ENCODE results near the gene CERS6. TPM values are rescaled to one million over a fixed set of nuclear protein-coding genes. Genes with fewer than 3 reads are reported as not detected.

Gene CERS6
- total and polyA plus RNA-seq, 2 experiments from 2014 or later: 40.9 to 99.1 TPM

GRCh38 chr2:168633200-168633599 is 177.1 kb downstream of the CERS6 start:
- TF ChIP-seq EZH2phosphoT487 (IDR thresholded peaks at IDR 0.05; ENCODE audit: low read depth, severe bottlenecking, unreplicated experiment) (no peak), CTCF (IDR thresholded peaks at IDR 0.05; ENCODE audit: poor library complexity) (no peak), EZH2 (IDR thresholded peaks at IDR 0.05; ENCODE audit: borderline replicate concordance) (no peak)
- Histone ChIP-seq H3K36me3 (replicated peaks; ENCODE audit: insufficient read depth, low read depth) (no peaks in the 10 kb centered on the region), H3K27me3 (no peaks in the 10 kb centered on the region), H3K27ac (peak overlapping the region; percentile 32), H3K9me3 (ENCODE audit: low read depth) (no peaks in the 10 kb centered on the region), H4K20me1 (ENCODE audit: insufficient read depth, poor library complexity, severe bottlenecking) (no peaks in the 10 kb centered on the region), H3K4me3 (no peak overlapping the region), H3K9me2 (replicated peaks; ENCODE audit: insufficient read depth) (no peaks in the 10 kb centered on the region), H3K4me1 (ENCODE audit: insufficient read depth) (peaks cover 37% of the 10 kb centered on the region), H3K79me2 (peaks cover 46% of the 10 kb centered on the region), H3K4me2 (peak overlapping the region; percentile 32), H2AFZ (no peak overlapping the region)
- 86% methylated on average over 1 of the region's 1 CpG for WGBS (ENCODE audit: low lambda C conversion rate, missing lambda C conversion rate)
- DNase-seq (ENCODE audit: low spot score): no peak

DNA sequence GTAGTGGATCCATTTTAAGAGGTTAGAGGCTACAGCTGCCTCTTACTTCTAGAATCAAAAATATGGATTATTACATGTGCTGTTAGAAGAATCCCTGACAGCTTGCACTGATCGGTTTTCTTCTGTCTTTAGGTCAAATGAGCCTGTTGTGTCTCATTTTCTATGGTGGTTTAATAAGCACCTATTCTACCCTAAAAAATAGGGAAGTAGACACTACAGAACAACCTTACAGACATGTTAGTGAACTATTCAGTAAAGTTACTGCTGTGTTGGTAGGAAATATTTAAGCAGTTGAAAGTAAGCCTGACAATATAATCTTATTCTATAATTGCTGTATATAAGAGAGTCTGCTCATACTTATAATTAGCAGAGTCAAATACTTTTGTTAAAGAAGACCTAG is 177.8 kb downstream of the CERS6 start:
- Histone ChIP-seq H2AFZ (no peak overlapping the region), H3K79me2 (peaks cover 47% of the 10 kb centered on the region), H3K27me3 (no peaks in the 10 kb centered on the region), H4K20me1 (ENCODE audit: insufficient read depth, poor library complexity, severe bottlenecking) (no peaks in the 10 kb centered on the region), H3K4me1 (ENCODE audit: insufficient read depth) (peaks cover 41% of the 10 kb centered on the region), H3K4me3 (no peak overlapping the region), H3K36me3 (replicated peaks; ENCODE audit: insufficient read depth, low read depth) (no peaks in the 10 kb centered on the region), H3K27ac (peak overlapping the region; percentile 32), H3K9me2 (replicated peaks; ENCODE audit: insufficient read depth) (no peaks in the 10 kb centered on the region), H3K9me3 (ENCODE audit: low read depth) (no peaks in the 10 kb centered on the region), H3K4me2 (no peak overlapping the region)
- WGBS (ENCODE audit: low lambda C conversion rate, missing lambda C conversion rate): 86% methylated on average over 1 of the region's 1 CpG
- TF ChIP-seq EZH2phosphoT487 (IDR thresholded peaks at IDR 0.05; ENCODE audit: low read depth, severe bottlenecking, unreplicated experiment) (no peak), EZH2 (IDR thresholded peaks at IDR 0.05; ENCODE audit: borderline replicate concordance) (no peak), CTCF (IDR thresholded peaks at IDR 0.05; ENCODE audit: poor library complexity) (no peak)
- no peak for DNase-seq (ENCODE audit: low spot score)

DNA sequence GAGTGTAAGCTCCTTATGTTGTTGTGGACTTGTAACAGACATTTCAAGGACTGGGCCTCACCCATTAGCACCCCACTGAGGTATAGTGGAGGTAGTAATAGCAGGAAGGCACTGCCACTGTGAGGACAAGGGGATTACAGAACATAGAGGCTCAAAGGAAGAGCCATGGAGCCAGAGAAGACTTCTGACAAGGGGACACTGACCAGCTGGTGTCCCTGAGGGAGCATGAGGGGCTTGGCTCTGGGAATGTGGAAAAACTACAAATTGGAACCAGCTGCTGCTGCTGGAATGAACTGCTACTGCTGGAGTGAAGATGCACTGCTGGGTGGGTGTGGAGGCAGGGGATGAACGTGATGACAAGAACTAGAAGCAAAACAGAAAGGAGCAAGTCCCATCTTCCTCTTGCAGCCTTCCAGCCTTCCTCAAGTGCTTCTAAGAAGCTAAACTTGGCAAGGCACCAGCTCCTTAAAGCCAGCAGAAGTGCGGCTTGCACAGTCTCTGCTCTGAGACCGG is 179.0 kb downstream of the CERS6 start:
- Histone ChIP-seq H4K20me1 (ENCODE audit: insufficient read depth, poor library complexity, severe bottlenecking) (no peaks in the 10 kb centered on the region), H3K9me2 (replicated peaks; ENCODE audit: insufficient read depth) (no peaks in the 10 kb centered on the region), H3K4me1 (ENCODE audit: insufficient read depth) (peaks cover 51% of the 10 kb centered on the region), H3K79me2 (peaks cover 47% of the 10 kb centered on the region), H3K4me3 (no peak overlapping the region), H3K27me3 (no peaks in the 10 kb centered on the region), H2AFZ (no peak overlapping the region), H3K9me3 (ENCODE audit: low read depth) (no peaks in the 10 kb centered on the region), H3K36me3 (replicated peaks; ENCODE audit: insufficient read depth, low read depth) (no peaks in the 10 kb centered on the region), H3K4me2 (peak overlapping the region; percentile 33), H3K27ac (peak overlapping the region; percentile 55)
- TF ChIP-seq CTCF (IDR thresholded peaks at IDR 0.05; ENCODE audit: poor library complexity) (no peak), EZH2phosphoT487 (IDR thresholded peaks at IDR 0.05; ENCODE audit: low read depth, severe bottlenecking, unreplicated experiment) (no peak), EZH2 (IDR thresholded peaks at IDR 0.05; ENCODE audit: borderline replicate concordance) (no peak)
- peak; percentile 48 for DNase-seq (ENCODE audit: low spot score)
- 52% methylated on average over 3 of the region's 3 CpGs for WGBS (ENCODE audit: low lambda C conversion rate, missing lambda C conversion rate)
